WTC11 (cell line): ENCODE data around the gene GJB2.

ENCODE experiments used
- CREB1 ChIP-seq: sonication (generic); formaldehyde crosslinking; IDR thresholded peaks from 2 replicates; pipeline ENCODE4 v1.8.0; 2023; ENCODE audit warnings: mild to moderate bottlenecking, missing genetic modification reagents
- CTCF ChIP-seq: fragments of 200-600 bp; IDR thresholded peaks from 2 replicates; pipeline ENCODE4 v1.8.0; 2022; ENCODE audit warnings: antibody characterized with exemption
- ETV6 ChIP-seq: sonication (generic); formaldehyde crosslinking; IDR thresholded peaks from 2 replicates; pipeline ENCODE4 v1.8.1; 2022; ENCODE audit warnings: mild to moderate bottlenecking, missing genetic modification reagents
- IRF1 ChIP-seq: sonication (generic); formaldehyde crosslinking; IDR thresholded peaks from 2 replicates; pipeline ENCODE4 v1.8.0; 2023; ENCODE audit warnings: missing genetic modification reagents
- JUN ChIP-seq: sonication (generic); formaldehyde crosslinking; IDR thresholded peaks from 2 replicates; pipeline ENCODE4 v1.8.0; 2023; ENCODE audit warnings: mild to moderate bottlenecking, missing genetic modification reagents
- KAT7 ChIP-seq: sonication (generic); formaldehyde crosslinking; IDR thresholded peaks from 2 replicates; pipeline ENCODE4 v1.8.1; 2023; ENCODE audit warnings: missing genetic modification reagents, mild to moderate bottlenecking, borderline replicate concordance
- MAX ChIP-seq: sonication (generic); formaldehyde crosslinking; IDR thresholded peaks from 2 replicates; pipeline ENCODE4 v1.8.0; 2022; ENCODE audit warnings: mild to moderate bottlenecking, missing genetic modification reagents
- SP1 ChIP-seq: sonication (generic); formaldehyde crosslinking; conservative IDR thresholded peaks from 2 replicates; pipeline ENCODE4 v1.8.1; 2022; ENCODE audit warnings: missing genetic modification reagents
- USF2 ChIP-seq: sonication (generic); formaldehyde crosslinking; IDR thresholded peaks from 2 replicates; pipeline ENCODE4 v1.8.1; 2023; ENCODE audit warnings: mild to moderate bottlenecking, missing genetic modification reagents, moderate library complexity
- TF ChIP-seq, protein P1 (sequence below): sonication (generic); formaldehyde crosslinking; IDR thresholded peaks from 2 replicates; pipeline ENCODE4 v1.8.1; 2023; ENCODE audit warnings: mild to moderate bottlenecking, moderate library complexity, missing genetic modification reagents
- TF ChIP-seq, protein P2 (sequence below): sonication (generic); formaldehyde crosslinking; conservative IDR thresholded peaks from 2 replicates; pipeline ENCODE4 v1.8.1; 2022; ENCODE audit warnings: mild to moderate bottlenecking, missing genetic modification reagents
- TF ChIP-seq, protein P3 (sequence below): sonication (generic); formaldehyde crosslinking; IDR thresholded peaks from 2 replicates; pipeline ENCODE4 v1.8.0; 2022; ENCODE audit warnings: mild to moderate bottlenecking, missing genetic modification reagents

DNA sequence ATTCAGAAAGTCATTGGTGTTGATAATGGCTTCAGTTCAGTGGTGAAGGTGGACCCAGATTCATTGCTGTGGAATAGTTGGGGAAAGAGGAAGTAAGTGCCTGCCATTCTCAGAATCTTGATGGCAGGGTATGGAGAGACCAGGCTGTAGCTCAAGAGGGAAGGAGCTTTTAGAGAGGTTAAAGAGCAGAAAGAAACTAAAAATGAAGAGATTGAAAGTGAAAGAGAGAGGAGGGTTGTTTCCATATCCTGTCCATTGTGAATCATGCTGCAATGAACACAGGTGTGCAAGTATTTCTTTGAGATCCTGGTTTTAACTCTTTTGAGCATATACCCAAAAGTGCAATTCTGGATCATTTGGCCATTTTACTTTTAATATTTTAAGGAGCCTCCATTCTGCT lies 26.8 kb upstream of the GJB2 start:
- TF ChIP-seq, protein P1, sequence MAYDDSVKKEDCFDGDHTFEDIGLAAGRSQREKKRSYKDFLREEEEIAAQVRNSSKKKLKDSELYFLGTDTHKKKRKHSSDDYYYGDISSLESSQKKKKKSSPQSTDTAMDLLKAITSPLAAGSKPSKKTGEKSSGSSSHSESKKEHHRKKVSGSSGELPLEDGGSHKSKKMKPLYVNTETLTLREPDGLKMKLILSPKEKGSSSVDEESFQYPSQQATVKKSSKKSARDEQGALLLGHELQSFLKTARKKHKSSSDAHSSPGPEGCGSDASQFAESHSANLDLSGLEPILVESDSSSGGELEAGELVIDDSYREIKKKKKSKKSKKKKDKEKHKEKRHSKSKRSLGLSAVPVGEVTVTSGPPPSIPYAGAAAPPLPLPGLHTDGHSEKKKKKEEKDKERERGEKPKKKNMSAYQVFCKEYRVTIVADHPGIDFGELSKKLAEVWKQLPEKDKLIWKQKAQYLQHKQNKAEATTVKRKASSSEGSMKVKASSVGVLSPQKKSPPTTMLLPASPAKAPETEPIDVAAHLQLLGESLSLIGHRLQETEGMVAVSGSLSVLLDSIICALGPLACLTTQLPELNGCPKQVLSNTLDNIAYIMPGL = no peak
- TF ChIP-seq USF2 (CRISPR knock-in tag) = no peak
- TF ChIP-seq CTCF = no peak
- no peak for TF ChIP-seq SP1
- TF ChIP-seq MAX (CRISPR knock-in tag) = no peak
- TF ChIP-seq, protein P2, sequence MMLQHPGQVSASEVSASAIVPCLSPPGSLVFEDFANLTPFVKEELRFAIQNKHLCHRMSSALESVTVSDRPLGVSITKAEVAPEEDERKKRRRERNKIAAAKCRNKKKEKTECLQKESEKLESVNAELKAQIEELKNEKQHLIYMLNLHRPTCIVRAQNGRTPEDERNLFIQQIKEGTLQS = no peak
- no peak for TF ChIP-seq IRF1 (CRISPR knock-in tag)
- no peak for TF ChIP-seq ETV6
- TF ChIP-seq CREB1 (CRISPR knock-in tag) = no peak
- TF ChIP-seq, protein P3, sequence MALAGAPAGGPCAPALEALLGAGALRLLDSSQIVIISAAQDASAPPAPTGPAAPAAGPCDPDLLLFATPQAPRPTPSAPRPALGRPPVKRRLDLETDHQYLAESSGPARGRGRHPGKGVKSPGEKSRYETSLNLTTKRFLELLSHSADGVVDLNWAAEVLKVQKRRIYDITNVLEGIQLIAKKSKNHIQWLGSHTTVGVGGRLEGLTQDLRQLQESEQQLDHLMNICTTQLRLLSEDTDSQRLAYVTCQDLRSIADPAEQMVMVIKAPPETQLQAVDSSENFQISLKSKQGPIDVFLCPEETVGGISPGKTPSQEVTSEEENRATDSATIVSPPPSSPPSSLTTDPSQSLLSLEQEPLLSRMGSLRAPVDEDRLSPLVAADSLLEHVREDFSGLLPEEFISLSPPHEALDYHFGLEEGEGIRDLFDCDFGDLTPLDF (CRISPR knock-in tag) = no peak
- TF ChIP-seq JUN (CRISPR knock-in tag) = no peak
- no peak for TF ChIP-seq KAT7 (CRISPR knock-in tag)
